Vagina (tissue), 2 donors: Measurements from ENCODE around the gene ADGRL1. TPM values are rescaled to one million over a fixed set of nuclear protein-coding genes. Genes with fewer than 3 reads are reported as not detected.

ENCODE experiments used
- DNase-seq, 2 donors: peaks; one replicate each; pipeline ENCODE4 v3.0.0-alpha.2; 2017; ENCODE audit errors: extremely low spot score in 2 of 2
- H3K27ac ChIP-seq: fragments of 200-600 bp; sonication (generic); one replicate; pipeline ENCODE4 v1.5.1; 2019
- H3K27me3 ChIP-seq: fragments of 200-600 bp; sonication (generic); one replicate; pipeline ENCODE4 v1.5.1; 2019
- H3K36me3 ChIP-seq, 2 donors: fragments of 200-600 bp; sonication (generic); one replicate each; pipeline ENCODE4 v1.5.1; 2017 to 2019
- H3K4me1 ChIP-seq: fragments of 200-600 bp; sonication (generic); one replicate; pipeline ENCODE4 v1.5.1; 2019
- H3K4me3 ChIP-seq, 2 donors: fragments of 200-600 bp; sonication (generic); 1 replicate in 1 of 2; 2 replicates in 1 of 2; pipeline ENCODE4 v1.5.1; 2016 to 2019
- H3K9me3 ChIP-seq: fragments of 200-600 bp; sonication (generic); one replicate; pipeline ENCODE4 v1.5.1; 2019
- CTCF ChIP-seq, 3 experiments: fragments of 450-650 bp in 2 of 3; fragments of 200-600 bp in 1 of 3; sonication (generic) in 1 of 3; IDR thresholded peaks; one replicate each; pipeline ENCODE4 v1.5.1; 2017 to 2019; ENCODE audit warnings: antibody characterized with exemption in 3 of 3, mild to moderate bottlenecking in 2 of 3, moderate library complexity in 2 of 3
- POLR2A ChIP-seq, 2 donors: fragments of 450-650 bp; IDR thresholded peaks; one replicate each; pipeline ENCODE4 v1.6.1; 2017; ENCODE audit warnings: antibody characterized with exemption in 2 of 2, mild to moderate bottlenecking in 2 of 2, moderate library complexity in 2 of 2
- POLR2AphosphoS5 ChIP-seq, 2 donors: sonication (generic); formaldehyde crosslinking; IDR thresholded peaks; one replicate each; pipeline ENCODE4 v1.9.0; 2017; ENCODE audit warnings: antibody characterized with exemption in 2 of 2, mild to moderate bottlenecking in 2 of 2, low read depth in 1 of 2; ENCODE audit not compliant: insufficient read depth in 1 of 2
- intact Hi-C: fragments of 100-400 bp; cut with DNase I; formaldehyde crosslinking; loops from one replicate; pipeline ENCODE4 v1.15.1; 2023
- total RNA-seq: library from RNA; depleted of rRNA; stranded (reverse); fragments of >200 nt; gene quantifications from one replicate; pipeline ENCODE4 v1.2.3, GENCODE V29; 2016

The ADGRL1 gene
- total RNA-seq, 1 donor from 2014 or later: 23.3 TPM

- intact Hi-C loops: loop anchor here (5.0 kb wide), 1 partner anchor 34 kb away; no protein-coding TSS in a partner anchor
- H3K27ac ChIP-seq: peak overlapping the region; percentile 79
- no peak for TF ChIP-seq CTCF (IDR thresholded peaks at IDR 0.05)
- no peak for TF ChIP-seq POLR2AphosphoS5 (IDR thresholded peaks at IDR 0.05; ENCODE audit: insufficient read depth in 1 of 2, low read depth in 1 of 2)
- TF ChIP-seq POLR2A (IDR thresholded peaks at IDR 0.05): no peak
These were observed 89.4 kb downstream of the ADGRL1 start for GRCh38 chr19:14116525-14116917.

GRCh38 chr19:14115756-14116155, 90.2 kb downstream of the ADGRL1 start:
- Histone ChIP-seq H3K9me3 (no peaks in the 10 kb centered on the region), H3K36me3 (no peaks in the 10 kb centered on the region), H3K4me1 (peaks cover 86% of the 10 kb centered on the region), H3K27ac (peak overlapping the region; percentile 79), H3K27me3 (no peaks in the 10 kb centered on the region), H3K4me3 (no peak overlapping the region)
- TF ChIP-seq POLR2AphosphoS5 (IDR thresholded peaks at IDR 0.05; ENCODE audit: insufficient read depth in 1 of 2, low read depth in 1 of 2): no peak
- TF ChIP-seq POLR2A (IDR thresholded peaks at IDR 0.05): no peak
- TF ChIP-seq CTCF (IDR thresholded peaks at IDR 0.05): no peak
- no peak for DNase-seq
- intact Hi-C loops: loop anchor here (5.0 kb wide), 1 partner anchor 33 kb away; no protein-coding TSS in a partner anchor

More at GRCh38 chr19:14116525-14116917, 89.4 kb downstream of the ADGRL1 start:
- Histone ChIP-seq H3K27me3 (no peaks in the 10 kb centered on the region), H3K9me3 (no peaks in the 10 kb centered on the region), H3K36me3 (no peaks in the 10 kb centered on the region), H3K4me1 (peaks cover 78% of the 10 kb centered on the region), H3K4me3 (peak overlapping the region; percentile 95 to 99)
- DNase-seq: no peak

- Histone ChIP-seq H3K9me3 (no peaks in the 10 kb centered on the region), H3K27me3 (no peaks in the 10 kb centered on the region), H3K4me1 (peaks cover 83% of the 10 kb centered on the region), H3K27ac (peak overlapping the region; percentile 53), H3K36me3 (no peaks in the 10 kb centered on the region), H3K4me3 (no peak overlapping the region)
- no peak for DNase-seq
- intact Hi-C loops: loop anchor here (5.0 kb wide), 1 partner anchor 33 kb away; no protein-coding TSS in a partner anchor
- TF ChIP-seq CTCF (IDR thresholded peaks at IDR 0.05) (peak in 2 of 3 experiments; percentile 12 to 25), POLR2A (IDR thresholded peaks at IDR 0.05) (no peak), POLR2AphosphoS5 (IDR thresholded peaks at IDR 0.05; ENCODE audit: insufficient read depth in 1 of 2, low read depth in 1 of 2) (no peak)
These were observed 91.1 kb downstream of the ADGRL1 start for GRCh38 chr19:14114854-14115253.

GRCh38 chr19:14114439-14114838, 91.5 kb downstream of the ADGRL1 start:
- no peak for DNase-seq
- peaks cover 79% of the 10 kb centered on the region for H3K4me1 ChIP-seq
- H3K36me3 ChIP-seq: peaks cover 0 to under 1% of the 10 kb centered on the region in 2 donors
- no peaks in the 10 kb centered on the region for H3K27me3 ChIP-seq
- no peaks in the 10 kb centered on the region for H3K9me3 ChIP-seq
- no peak for TF ChIP-seq POLR2AphosphoS5 (IDR thresholded peaks at IDR 0.05; ENCODE audit: insufficient read depth in 1 of 2, low read depth in 1 of 2)
- no peak for TF ChIP-seq POLR2A (IDR thresholded peaks at IDR 0.05)
- TF ChIP-seq CTCF (IDR thresholded peaks at IDR 0.05): no peak
- H3K27ac ChIP-seq: peak overlapping the region; percentile 85
- intact Hi-C loops: no loop called here
- H3K4me3 ChIP-seq: no peak overlapping the region

GRCh38 chr19:14113762-14114414, 92.1 kb downstream of the ADGRL1 start:
- Histone ChIP-seq H3K4me3 (no peak overlapping the region), H3K9me3 (no peaks in the 10 kb centered on the region), H3K27ac (peak overlapping the region; percentile 85), H3K4me1 (peaks cover 73% of the 10 kb centered on the region), H3K36me3 (peaks cover 0 to 6% of the 10 kb centered on the region in 2 donors), H3K27me3 (no peaks in the 10 kb centered on the region)
- DNase-seq: no peak
- TF ChIP-seq POLR2A (IDR thresholded peaks at IDR 0.05): no peak
- no peak for TF ChIP-seq POLR2AphosphoS5 (IDR thresholded peaks at IDR 0.05; ENCODE audit: insufficient read depth in 1 of 2, low read depth in 1 of 2)
- TF ChIP-seq CTCF (IDR thresholded peaks at IDR 0.05): no peak
- intact Hi-C loops: no loop called here
